Hematopoietic multipotent progenitor cell treated with erythropoietin and hydrocortisone succinate and interleukin-3 and kit ligand, for 15 days (in vitro differentiated cells): ENCODE data around the gene HSPA2.
A peak's percentile ranks its signal among the peaks of the same experiment; 100 is the strongest.
"Not testable (repeated sequence)": the region's sequence is repeated elsewhere in the genome, so short reads cannot be mapped to it uniquely, and the experiment has no call there.

Experiments
- DNase-seq: peaks from one replicate; pipeline ENCODE4 v3.0.0-alpha.2; 2015; ENCODE audit warnings: low spot score

HSPA2 gene

GRCh38 chr14:64515053-64515452, 25.5 kb upstream of the HSPA2 start:
- DNase-seq = no peak

DNA sequence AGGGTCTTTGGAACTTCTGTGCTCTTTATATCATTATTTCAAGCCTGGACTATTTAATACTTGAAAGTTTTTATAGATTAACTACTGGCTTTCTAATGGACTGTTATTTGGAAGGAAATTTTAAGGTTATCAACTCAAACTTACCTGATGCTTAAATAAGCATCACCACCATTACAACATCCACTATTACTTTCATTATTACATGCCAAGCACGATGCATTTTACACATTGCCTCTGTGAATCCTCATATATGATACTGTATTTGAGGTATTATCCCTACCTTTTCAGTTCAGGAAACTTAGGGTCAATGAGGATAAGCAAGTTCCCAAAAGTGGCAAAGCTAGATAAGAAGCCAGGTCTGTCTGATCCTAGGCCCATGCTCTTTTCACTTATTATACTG, 23.6 kb upstream of the HSPA2 start:
- DNase-seq = no peak

GRCh38 chr14:64517667-64518066, 22.9 kb upstream of the HSPA2 start:
- DNase-seq = not testable (repeated sequence)

DNA sequence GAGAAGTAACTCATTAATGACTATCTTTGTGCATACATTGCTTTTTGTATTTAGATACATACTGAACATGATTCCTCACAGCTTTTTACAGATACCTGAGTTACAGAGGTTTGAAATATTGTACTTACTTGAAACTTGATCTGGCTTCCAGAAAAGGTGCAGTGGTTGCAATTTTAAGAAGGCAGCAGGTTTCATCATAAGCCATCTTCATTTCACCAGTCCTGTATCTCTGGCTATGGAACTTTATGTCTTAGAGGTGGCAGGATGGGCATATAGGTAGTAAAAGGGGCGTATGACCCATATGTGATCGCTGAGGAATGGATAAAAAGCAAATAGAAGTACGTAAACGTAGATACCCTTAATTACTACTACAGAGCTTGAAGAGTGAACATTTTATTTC, 22.3 kb upstream of the HSPA2 start:
- DNase-seq = no peak

GRCh38 chr14:64520699-64521098, 19.8 kb upstream of the HSPA2 start:
- no peak for DNase-seq

GRCh38 chr14:64522591-64523355, 17.8 kb upstream of the HSPA2 start:
- DNase-seq = no peak

GRCh38 chr14:64525354-64525753, 15.2 kb upstream of the HSPA2 start:
- no peak for DNase-seq

GRCh38 chr14:64531567-64531966, 9.0 kb upstream of the HSPA2 start:
- DNase-seq = no peak

DNA sequence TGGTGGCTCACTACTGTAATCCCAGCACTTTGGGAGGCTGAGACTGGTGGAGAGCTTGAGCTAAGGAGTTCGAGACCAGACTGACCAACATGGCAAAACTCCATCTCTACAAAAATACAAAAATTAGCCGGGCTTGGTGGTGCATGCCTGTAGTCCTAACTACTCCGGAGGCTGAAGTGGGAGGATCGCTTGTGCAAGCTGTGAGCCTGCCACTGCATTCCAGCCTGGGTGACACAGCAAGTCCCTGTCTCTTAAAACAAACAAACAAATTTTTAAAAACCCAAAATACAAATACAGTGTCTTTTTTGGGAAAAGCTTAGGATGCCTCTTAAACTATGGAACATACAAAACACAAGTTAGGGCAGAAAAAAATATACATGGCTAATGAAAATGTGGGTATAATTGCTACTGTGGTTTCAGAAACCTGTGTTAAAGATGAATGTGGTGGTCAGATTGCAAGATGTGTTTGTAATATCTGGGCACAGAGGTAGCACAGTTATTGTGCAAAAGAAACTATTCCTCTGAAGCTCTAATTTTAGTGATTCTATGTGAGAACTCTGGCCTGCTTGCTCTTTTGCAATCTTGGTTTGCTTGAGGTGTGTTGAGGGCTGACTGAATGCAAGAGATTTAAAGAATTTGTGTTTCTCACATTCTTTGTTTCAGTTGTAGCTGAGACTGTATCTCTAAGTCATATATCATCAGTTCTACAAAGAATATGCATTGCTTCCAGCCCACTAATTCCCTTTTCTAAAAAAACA, 3.9 kb upstream of the HSPA2 start:
- no peak for DNase-seq

DNA sequence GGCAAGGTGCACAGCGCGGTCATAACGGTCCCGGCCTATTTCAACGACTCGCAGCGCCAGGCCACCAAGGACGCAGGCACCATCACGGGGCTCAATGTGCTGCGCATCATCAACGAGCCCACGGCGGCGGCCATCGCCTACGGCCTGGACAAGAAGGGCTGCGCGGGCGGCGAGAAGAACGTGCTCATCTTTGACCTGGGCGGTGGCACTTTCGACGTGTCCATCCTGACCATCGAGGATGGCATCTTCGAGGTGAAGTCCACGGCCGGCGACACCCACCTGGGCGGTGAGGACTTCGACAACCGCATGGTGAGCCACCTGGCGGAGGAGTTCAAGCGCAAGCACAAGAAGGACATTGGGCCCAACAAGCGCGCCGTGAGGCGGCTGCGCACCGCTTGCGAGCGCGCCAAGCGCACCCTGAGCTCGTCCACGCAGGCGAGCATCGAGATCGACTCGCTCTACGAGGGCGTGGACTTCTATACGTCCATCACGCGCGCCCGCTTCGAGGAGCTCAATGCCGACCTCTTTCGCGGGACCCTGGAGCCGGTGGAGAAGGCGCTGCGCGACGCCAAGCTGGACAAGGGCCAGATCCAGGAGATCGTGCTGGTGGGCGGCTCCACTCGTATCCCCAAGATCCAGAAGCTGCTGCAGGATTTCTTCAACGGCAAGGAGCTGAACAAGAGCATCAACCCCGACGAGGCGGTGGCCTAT, 875 bp downstream of the HSPA2 start:
- no peak for DNase-seq

DNA sequence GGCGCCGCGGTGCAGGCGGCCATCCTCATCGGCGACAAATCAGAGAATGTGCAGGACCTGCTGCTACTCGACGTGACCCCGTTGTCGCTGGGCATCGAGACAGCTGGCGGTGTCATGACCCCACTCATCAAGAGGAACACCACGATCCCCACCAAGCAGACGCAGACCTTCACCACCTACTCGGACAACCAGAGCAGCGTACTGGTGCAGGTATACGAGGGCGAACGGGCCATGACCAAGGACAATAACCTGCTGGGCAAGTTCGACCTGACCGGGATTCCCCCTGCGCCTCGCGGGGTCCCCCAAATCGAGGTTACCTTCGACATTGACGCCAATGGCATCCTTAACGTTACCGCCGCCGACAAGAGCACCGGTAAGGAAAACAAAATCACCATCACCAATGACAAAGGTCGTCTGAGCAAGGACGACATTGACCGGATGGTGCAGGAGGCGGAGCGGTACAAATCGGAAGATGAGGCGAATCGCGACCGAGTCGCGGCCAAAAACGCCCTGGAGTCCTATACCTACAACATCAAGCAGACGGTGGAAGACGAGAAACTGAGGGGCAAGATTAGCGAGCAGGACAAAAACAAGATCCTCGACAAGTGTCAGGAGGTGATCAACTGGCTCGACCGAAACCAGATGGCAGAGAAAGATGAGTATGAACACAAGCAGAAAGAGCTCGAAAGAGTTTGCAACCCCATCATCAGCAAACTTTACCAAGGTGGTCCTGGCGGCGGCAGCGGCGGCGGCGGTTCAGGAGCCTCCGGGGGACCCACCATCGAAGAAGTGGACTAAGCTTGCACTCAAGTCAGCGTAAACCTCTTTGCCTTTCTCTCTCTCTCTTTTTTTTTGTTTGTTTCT, 1.7 kb downstream of the HSPA2 start:
- no peak for DNase-seq

- DNase-seq = no peak
These were observed 2.3 kb downstream of the HSPA2 start for GRCh38 chr14:64542836-64543201.

- no peak for DNase-seq
These were observed 4.2 kb downstream of the HSPA2 start for GRCh38 chr14:64544607-64545312.

DNA sequence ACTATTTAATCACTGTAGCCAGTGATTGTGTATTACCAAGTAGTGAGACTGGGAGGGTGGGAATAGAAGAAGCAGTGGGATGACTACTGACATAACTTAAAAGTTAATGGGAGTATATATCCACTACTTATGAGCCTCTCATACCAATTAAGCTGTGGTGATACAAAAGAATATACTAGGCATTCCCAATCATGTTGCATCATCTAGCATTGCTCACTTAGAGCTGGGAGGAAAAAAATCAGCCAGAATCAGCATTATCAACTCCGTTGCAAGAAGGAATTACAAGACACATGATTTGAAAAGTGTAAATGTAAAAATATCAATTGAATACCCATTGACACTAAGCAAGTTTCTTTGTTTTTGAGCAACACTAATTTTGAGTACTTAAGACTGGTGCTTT, 8.5 kb downstream of the HSPA2 start:
- no peak for DNase-seq

DNA sequence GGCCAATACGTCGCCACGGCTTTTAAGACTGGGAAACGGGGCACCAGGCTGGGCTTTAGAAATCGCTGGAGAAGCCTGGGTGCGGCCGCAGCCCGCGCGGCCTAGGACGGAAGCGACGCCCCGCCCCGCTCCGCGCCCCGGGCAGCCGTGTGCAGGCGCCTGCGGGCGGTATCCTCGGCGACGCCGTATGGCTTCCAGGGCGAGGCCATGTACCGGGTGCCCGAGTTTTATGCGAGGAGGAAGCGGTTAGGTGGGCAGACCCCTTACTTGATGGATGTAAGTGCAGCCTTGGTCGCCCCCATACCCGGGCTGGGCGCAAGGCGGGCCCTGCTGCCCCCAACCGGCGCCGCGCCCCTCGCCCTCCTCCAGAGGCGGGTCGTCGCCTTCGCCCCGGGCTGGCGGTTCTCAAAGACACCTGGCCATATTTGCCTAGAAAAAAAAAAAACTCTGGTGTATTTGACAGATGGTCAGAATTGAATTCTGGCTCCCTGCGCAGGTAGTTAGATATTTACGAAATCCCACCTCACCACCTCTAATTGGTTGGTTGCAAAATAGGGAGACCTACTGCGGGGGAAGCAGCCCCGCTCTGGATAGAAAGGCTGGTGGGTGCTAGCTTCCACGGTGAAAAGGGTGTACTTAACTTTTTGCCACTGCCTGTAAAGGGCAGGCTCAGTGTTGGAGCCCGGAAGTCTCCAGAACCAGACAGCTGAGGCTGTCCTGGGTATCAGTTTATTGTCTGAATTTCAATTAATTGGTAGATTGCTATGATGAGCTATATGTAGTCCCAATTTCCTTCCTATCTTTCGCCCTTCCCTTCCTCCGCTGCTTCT, 9.5 kb downstream of the HSPA2 start, which contains the start of gene PPP1R36:
Gene PPP1R36 (plus strand): TSS at position 171 of the 830 bp plus-strand sequence. CDS start 37 bp downstream, at position 208.
- DNase-seq = peak; percentile 31

GRCh38 chr14:64550621-64551333, 10.2 kb downstream of the HSPA2 start:
- DNase-seq = no peak

DNA sequence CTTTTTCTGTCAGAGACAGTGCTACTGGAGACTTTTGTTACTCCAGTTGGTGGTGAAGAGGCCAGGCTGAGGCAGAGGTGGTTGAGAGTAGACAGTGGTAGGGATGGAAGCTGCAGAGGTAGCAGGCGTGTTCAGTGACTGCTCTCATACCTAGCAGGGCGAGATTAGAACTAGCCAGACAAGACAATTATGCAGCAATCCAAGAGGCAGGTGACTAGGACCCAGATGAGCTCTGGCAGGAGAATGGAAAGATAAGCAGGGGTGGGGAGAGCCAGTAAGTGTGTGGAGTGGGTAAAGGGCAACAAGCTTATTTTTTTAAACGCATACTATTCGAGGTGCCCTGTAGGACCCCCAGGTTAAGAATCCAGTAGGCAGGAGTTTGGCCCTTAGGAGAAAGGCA, 14.0 kb downstream of the HSPA2 start:
- DNase-seq = no peak

GRCh38 chr14:64556526-64556925, 16.0 kb downstream of the HSPA2 start:
- DNase-seq = no peak

- not testable (repeated sequence) for DNase-seq
These were observed 17.7 kb downstream of the HSPA2 start for GRCh38 chr14:64558216-64558615.

GRCh38 chr14:64561631-64562030, 21.1 kb downstream of the HSPA2 start:
- DNase-seq = no peak
